Measurements from ENCODE around the gene KRT85. TPM values are rescaled to one million over a fixed set of nuclear protein-coding genes. Genes with fewer than 3 reads are reported as not detected.

KRT85 gene
- total and polyA plus RNA-seq, 7 donors, result not detected

GRCh38 chr12:52314511-52314910 lies 52.8 kb downstream of the KRT85 start:
- Histone ChIP-seq H3K36me3 (ENCODE audit: insufficient read depth in 1 of 2, low read depth in 1 of 2) (no peaks in the 10 kb centered on the region), H3K4me3 (no peak overlapping the region), H3K27me3 (ENCODE audit: insufficient read depth in 3 of 3, low read length in 2 of 3) (peaks cover 0 to 8% (median 0%) of the 10 kb centered on the region in 3 donors), H3K4me1 (no peaks in the 10 kb centered on the region), H3K9me3 (no peaks in the 10 kb centered on the region), H3K27ac (no peak overlapping the region)
- intact Hi-C loops (cut with DNase I), result no loop called here
- ATAC-seq, result no peak
- DNase-seq, result no peak
- TF ChIP-seq, protein P1, sequence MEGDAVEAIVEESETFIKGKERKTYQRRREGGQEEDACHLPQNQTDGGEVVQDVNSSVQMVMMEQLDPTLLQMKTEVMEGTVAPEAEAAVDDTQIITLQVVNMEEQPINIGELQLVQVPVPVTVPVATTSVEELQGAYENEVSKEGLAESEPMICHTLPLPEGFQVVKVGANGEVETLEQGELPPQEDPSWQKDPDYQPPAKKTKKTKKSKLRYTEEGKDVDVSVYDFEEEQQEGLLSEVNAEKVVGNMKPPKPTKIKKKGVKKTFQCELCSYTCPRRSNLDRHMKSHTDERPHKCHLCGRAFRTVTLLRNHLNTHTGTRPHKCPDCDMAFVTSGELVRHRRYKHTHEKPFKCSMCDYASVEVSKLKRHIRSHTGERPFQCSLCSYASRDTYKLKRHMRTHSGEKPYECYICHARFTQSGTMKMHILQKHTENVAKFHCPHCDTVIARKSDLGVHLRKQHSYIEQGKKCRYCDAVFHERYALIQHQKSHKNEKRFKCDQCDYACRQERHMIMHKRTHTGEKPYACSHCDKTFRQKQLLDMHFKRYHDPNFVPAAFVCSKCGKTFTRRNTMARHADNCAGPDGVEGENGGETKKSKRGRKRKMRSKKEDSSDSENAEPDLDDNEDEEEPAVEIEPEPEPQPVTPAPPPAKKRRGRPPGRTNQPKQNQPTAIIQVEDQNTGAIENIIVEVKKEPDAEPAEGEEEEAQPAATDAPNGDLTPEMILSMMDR (IDR thresholded peaks at IDR 0.05), result no peak
- 83 to 89% (median 85%) methylated on average over 12 to 13 of the region's 13 CpGs for WGBS, 3 donors

DNA sequence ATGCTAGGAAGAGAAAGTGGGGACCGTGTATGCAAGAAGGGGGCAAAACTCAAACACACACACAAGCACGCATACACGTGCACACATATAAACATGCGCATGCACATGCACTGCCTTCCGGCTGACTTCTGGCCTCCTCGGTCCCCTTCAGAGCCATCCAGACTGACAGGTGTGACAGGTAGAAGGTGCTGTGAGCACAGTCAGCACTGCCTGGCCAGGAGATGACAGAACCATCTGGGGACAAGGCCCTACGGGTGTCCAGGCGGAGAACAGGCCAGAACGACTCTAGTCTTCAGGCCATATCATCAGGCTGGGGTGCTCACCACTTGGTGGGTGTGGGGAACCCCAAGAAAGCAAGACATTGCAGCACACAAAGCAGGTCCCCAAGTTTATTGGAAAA lies 53.4 kb downstream of the KRT85 start:
- TF ChIP-seq, protein P1 (IDR thresholded peaks at IDR 0.05), result no peak
- DNase-seq (no peak), ATAC-seq (no peak)
- no peaks in the 10 kb centered on the region for H3K9me3 ChIP-seq
- H3K27ac ChIP-seq, result no peak overlapping the region
- intact Hi-C loops (cut with DNase I), result no loop called here
- H3K4me3 ChIP-seq, result no peak overlapping the region
- peaks cover 0 to 4% (median 0%) of the 10 kb centered on the region in 3 donors for H3K27me3 ChIP-seq (ENCODE audit: insufficient read depth in 3 of 3, low read length in 2 of 3)
- 87 to 94% (median 91%) methylated on average over 9 of the region's 9 CpGs for WGBS, 3 donors
- peaks cover under 1% of the 10 kb centered on the region for H3K4me1 ChIP-seq
- no peaks in the 10 kb centered on the region for H3K36me3 ChIP-seq (ENCODE audit: insufficient read depth in 1 of 2, low read depth in 1 of 2)

GRCh38 chr12:52313461-52313860 lies 53.8 kb downstream of the KRT85 start:
- Histone ChIP-seq H3K27ac (no peak overlapping the region), H3K4me1 (peaks cover 5% of the 10 kb centered on the region), H3K36me3 (ENCODE audit: insufficient read depth in 1 of 2, low read depth in 1 of 2) (no peaks in the 10 kb centered on the region), H3K4me3 (no peak overlapping the region), H3K9me3 (no peaks in the 10 kb centered on the region), H3K27me3 (ENCODE audit: insufficient read depth in 3 of 3, low read length in 2 of 3) (peaks cover 0 to 4% (median 0%) of the 10 kb centered on the region in 3 donors)
- WGBS, 3 donors, result 79 to 83% (median 83%) methylated on average over 3 of the region's 3 CpGs
- TF ChIP-seq, protein P1 (IDR thresholded peaks at IDR 0.05), result no peak
- intact Hi-C loops (cut with DNase I), result no loop called here
- DNase-seq (no peak), ATAC-seq (no peak)

GRCh38 chr12:52312086-52312485 lies 55.2 kb downstream of the KRT85 start:
- TF ChIP-seq, protein P1 (IDR thresholded peaks at IDR 0.05), result no peak
- DNase-seq (no peak), ATAC-seq (no peak)
- intact Hi-C loops (cut with DNase I), result no loop called here
- Histone ChIP-seq H3K27me3 (ENCODE audit: insufficient read depth in 3 of 3, low read length in 2 of 3) (peaks cover 0 to 4% (median 0%) of the 10 kb centered on the region in 3 donors), H3K4me3 (no peak overlapping the region), H3K9me3 (no peaks in the 10 kb centered on the region), H3K27ac (no peak overlapping the region), H3K4me1 (peaks cover 7% of the 10 kb centered on the region), H3K36me3 (ENCODE audit: insufficient read depth in 1 of 2, low read depth in 1 of 2) (no peaks in the 10 kb centered on the region)
- 72 to 86% (median 81%) methylated on average over 4 of the region's 4 CpGs for WGBS, 3 donors

- WGBS, 3 donors, result 56 to 76% (median 58%) methylated on average over 3 of the region's 3 CpGs
- H3K4me3 ChIP-seq, result no peak overlapping the region
- DNase-seq (no peak), ATAC-seq (no peak)
- peaks cover 0 to 4% (median 0%) of the 10 kb centered on the region in 3 donors for H3K27me3 ChIP-seq (ENCODE audit: insufficient read depth in 3 of 3, low read length in 2 of 3)
- no peaks in the 10 kb centered on the region for H3K9me3 ChIP-seq
- H3K36me3 ChIP-seq (ENCODE audit: insufficient read depth in 1 of 2, low read depth in 1 of 2), result no peaks in the 10 kb centered on the region
- H3K4me1 ChIP-seq, result peaks cover 7% of the 10 kb centered on the region
- TF ChIP-seq, protein P1 (IDR thresholded peaks at IDR 0.05), result no peak
- no peak overlapping the region for H3K27ac ChIP-seq
- intact Hi-C loops (cut with DNase I), result no loop called here
These were observed 56.0 kb downstream of the KRT85 start for GRCh38 chr12:52311285-52311648.

Measured in psoas muscle (tissue), 8 donors.